Endothelial cell (in vitro differentiated cells): ENCODE measurements around the gene SMIM44. TPM values are rescaled to one million over a fixed set of nuclear protein-coding genes. Genes with fewer than 3 reads are reported as not detected.

Source experiments
- DNase-seq: peaks from one replicate; pipeline ENCODE4 v3.0.0; 2021; ENCODE audit warnings: low spot score
- H3K27ac Mint-ChIP-seq: one replicate; pipeline ENCODE4 v1.8.0; 2021; ENCODE audit warnings: mixed read lengths, inconsistent platforms; ENCODE audit not compliant: unreplicated experiment
- H3K27me3 Mint-ChIP-seq: one replicate; pipeline ENCODE4 v1.8.0; 2021; ENCODE audit warnings: mild to moderate bottlenecking, moderate library complexity, mixed read lengths, inconsistent platforms; ENCODE audit not compliant: unreplicated experiment
- H3K36me3 Mint-ChIP-seq: one replicate; pipeline ENCODE4 v1.8.0; 2021; ENCODE audit warnings: mild to moderate bottlenecking, low read depth, mixed read lengths, inconsistent platforms; ENCODE audit not compliant: unreplicated experiment
- H3K4me1 Mint-ChIP-seq: one replicate; pipeline ENCODE4 v1.8.0; 2021; ENCODE audit warnings: mild to moderate bottlenecking, mixed read lengths, inconsistent platforms; ENCODE audit not compliant: unreplicated experiment
- H3K4me3 Mint-ChIP-seq: one replicate; pipeline ENCODE4 v1.8.0; 2021; ENCODE audit warnings: mild to moderate bottlenecking, mixed read lengths, inconsistent platforms; ENCODE audit not compliant: unreplicated experiment
- H3K9me3 Mint-ChIP-seq: one replicate; pipeline ENCODE4 v1.8.0; 2021; ENCODE audit warnings: mixed read lengths, inconsistent platforms; ENCODE audit not compliant: unreplicated experiment
- total RNA-seq: library from RNA; stranded (reverse); fragmentation: NEBNext Ultra II Directional; extraction: Animal tissue kit (Norgen Biotek cat#: 25700); gene quantifications from one replicate; pipeline ENCODE4 v1.2.1, GENCODE V29; 2021; ENCODE audit not compliant: unreplicated experiment
- TF ChIP-seq, protein P1 (sequence below): fragments of 200-600 bp; sonication (generic); IDR thresholded peaks from one replicate; pipeline ENCODE4 v1.5.0; 2021; ENCODE audit warnings: antibody characterized with exemption; ENCODE audit not compliant: unreplicated experiment

SMIM44 gene
- total RNA-seq, 1 donor from 2014 or later = not detected

GRCh38 chr19:3457528-3458228 lies 25.6 kb downstream of the SMIM44 start:
- TF ChIP-seq, protein P1, sequence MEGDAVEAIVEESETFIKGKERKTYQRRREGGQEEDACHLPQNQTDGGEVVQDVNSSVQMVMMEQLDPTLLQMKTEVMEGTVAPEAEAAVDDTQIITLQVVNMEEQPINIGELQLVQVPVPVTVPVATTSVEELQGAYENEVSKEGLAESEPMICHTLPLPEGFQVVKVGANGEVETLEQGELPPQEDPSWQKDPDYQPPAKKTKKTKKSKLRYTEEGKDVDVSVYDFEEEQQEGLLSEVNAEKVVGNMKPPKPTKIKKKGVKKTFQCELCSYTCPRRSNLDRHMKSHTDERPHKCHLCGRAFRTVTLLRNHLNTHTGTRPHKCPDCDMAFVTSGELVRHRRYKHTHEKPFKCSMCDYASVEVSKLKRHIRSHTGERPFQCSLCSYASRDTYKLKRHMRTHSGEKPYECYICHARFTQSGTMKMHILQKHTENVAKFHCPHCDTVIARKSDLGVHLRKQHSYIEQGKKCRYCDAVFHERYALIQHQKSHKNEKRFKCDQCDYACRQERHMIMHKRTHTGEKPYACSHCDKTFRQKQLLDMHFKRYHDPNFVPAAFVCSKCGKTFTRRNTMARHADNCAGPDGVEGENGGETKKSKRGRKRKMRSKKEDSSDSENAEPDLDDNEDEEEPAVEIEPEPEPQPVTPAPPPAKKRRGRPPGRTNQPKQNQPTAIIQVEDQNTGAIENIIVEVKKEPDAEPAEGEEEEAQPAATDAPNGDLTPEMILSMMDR = no peak
- no peak for DNase-seq
- Mint-ChIP-seq H3K9me3 (no peaks in the 10 kb centered on the region), H3K27ac (no peak overlapping the region), H3K4me3 (no peak overlapping the region), H3K36me3 (peaks cover 5% of the 10 kb centered on the region), H3K27me3 (peaks cover 8% of the 10 kb centered on the region), H3K4me1 (peaks cover 1% of the 10 kb centered on the region)

DNA sequence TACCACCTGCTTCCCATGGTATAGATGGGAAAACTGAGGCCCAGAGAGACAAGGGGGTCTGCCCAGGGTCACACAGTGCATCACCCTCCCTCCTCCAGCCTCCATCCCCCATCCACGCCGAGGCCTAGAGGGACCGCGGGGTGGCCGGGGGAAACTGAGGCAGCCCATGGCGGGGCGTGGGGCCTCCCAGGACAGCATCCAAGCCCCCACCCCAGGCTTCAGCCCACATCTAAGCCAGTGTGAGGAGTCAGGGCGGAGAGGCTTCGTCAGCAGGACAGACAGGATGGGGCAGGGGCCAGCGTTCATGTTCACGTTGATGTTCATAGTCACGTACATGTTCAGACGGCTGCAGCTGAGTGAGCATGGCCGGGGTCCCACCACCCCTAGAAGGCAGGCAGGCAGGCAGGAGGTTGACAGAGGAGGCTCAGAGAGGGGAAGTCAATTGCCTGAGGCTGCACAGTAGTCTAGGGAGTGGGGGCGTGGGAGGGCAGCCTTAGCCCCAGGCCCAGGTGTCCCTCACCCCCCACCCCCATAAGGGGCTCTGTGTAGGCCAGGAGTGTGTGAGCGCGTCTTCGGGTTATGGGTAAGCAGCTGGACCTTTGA lies 26.2 kb downstream of the SMIM44 start:
- TF ChIP-seq, protein P1 = no peak
- DNase-seq = no peak
- Mint-ChIP-seq H3K27ac (no peak overlapping the region), H3K9me3 (no peaks in the 10 kb centered on the region), H3K36me3 (peaks cover 3% of the 10 kb centered on the region), H3K4me1 (no peaks in the 10 kb centered on the region), H3K27me3 (peaks cover 4% of the 10 kb centered on the region), H3K4me3 (no peak overlapping the region)

GRCh38 chr19:3455960-3456601 lies 27.2 kb downstream of the SMIM44 start:
- TF ChIP-seq, protein P1 = no peak

GRCh38 chr19:3455393-3455955 lies 27.8 kb downstream of the SMIM44 start:
- DNase-seq = no peak
- H3K4me1 Mint-ChIP-seq = peaks cover 4% of the 10 kb centered on the region
- peaks cover 5% of the 10 kb centered on the region for H3K27me3 Mint-ChIP-seq
- TF ChIP-seq, protein P1 = no peak
- H3K36me3 Mint-ChIP-seq = peaks cover 3% of the 10 kb centered on the region
- H3K9me3 Mint-ChIP-seq = no peaks in the 10 kb centered on the region
- no peak overlapping the region for H3K27ac Mint-ChIP-seq
- no peak overlapping the region for H3K4me3 Mint-ChIP-seq

More at GRCh38 chr19:3455960-3456601, 27.2 kb downstream of the SMIM44 start:
- DNase-seq = no peak
- Mint-ChIP-seq H3K9me3 (no peaks in the 10 kb centered on the region), H3K27me3 (peaks cover 4% of the 10 kb centered on the region), H3K4me3 (no peak overlapping the region), H3K36me3 (peaks cover 3% of the 10 kb centered on the region), H3K27ac (no peak overlapping the region), H3K4me1 (peaks cover 2% of the 10 kb centered on the region)
